Midbrain (tissue), 1 donor: Measurements from ENCODE around the gene PTCH2.
A peak's percentile ranks its signal among the peaks of the same experiment; 100 is the strongest.
"Not testable (repeated sequence)": the region's sequence is repeated elsewhere in the genome, so short reads cannot be mapped to it uniquely, and the experiment has no call there.

Source experiments
- DNase-seq: peaks from one replicate; lab custom pipeline; 2025; lab: John Stamatoyannopoulos, UW

Gene PTCH2

DNA sequence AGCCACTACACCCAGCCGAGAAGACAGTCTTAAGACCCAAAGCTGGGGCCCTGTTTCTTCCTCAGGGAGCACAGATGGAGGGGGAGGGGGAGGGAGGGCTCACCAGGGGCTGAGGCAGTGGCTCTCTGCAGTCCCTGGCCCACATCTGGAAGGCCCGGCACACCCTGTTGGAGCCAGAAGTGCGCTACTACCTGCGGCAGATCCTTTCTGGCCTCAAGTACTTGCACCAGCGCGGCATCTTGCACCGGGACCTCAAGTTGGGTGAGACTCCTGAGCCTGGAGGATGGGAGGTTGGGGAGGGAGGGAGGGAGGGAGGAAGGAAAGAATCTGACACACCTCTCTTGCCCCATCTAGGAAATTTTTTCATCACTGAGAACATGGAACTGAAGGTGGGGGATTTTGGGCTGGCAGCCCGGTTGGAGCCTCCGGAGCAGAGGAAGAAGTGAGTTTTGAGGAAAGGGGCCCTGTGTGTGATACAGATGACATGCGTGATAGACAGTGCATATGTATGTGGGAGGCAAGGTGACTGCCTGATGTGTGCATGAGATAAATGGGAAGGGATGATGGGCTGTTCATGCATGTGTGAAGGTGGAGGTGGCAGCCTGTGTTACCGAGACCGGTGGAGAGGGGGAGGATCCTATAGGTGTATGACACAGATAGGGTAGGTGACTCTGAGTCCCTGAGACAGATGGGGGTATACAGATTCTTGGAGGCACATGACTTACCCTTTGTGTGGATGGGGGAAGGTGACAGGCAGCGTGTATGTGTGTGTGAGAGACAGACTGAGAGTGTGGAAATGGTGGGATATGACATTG is 41.4 kb downstream of the PTCH2 start:
- DNase-seq = no peak

DNA sequence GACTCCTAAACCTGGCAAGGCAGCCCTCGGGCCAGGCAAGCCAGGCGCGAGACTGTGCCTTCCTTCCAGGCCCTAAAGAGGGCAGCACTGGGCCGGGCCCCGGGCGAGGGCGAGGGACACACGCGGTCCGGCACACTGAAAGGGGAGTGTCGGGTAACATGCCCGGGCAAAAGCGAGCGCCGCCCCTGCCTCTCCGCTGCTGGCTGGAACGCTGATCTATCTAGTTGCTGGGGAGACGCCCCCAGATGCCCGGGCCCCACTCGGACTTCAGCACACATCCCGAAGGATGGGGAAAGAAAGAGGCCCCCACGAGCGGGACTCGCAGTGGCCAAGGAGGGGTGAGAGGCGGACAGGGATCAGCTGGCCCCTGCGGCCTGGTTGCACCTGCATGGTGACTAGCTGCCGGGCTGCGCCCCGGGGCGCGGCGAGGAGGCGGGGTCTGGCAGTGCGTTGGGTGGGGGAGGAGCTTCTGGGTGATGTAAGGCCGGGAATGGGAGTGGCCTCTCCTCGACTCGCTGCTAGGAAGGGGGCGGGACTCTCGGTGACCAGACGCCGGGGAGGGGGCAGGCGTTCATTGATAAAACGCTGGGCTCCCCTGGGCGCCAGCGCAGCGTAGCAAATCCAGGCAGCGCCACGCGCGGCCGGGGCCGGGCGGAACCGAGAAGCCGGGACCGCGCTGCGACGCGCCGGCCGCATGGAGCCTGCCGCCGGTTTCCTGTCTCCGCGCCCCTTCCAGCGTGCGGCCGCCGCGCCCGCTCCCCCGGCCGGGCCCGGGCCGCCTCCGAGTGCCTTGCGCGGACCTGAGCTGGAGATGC is 43.1 kb downstream of the PTCH2 start, which contains the start of gene PLK3:
Gene PLK3 (plus strand): TSS at position 608 of the 815 bp plus-strand sequence. CDS start 87 bp downstream, at position 695.
- peak; percentile 98 for DNase-seq

DNA sequence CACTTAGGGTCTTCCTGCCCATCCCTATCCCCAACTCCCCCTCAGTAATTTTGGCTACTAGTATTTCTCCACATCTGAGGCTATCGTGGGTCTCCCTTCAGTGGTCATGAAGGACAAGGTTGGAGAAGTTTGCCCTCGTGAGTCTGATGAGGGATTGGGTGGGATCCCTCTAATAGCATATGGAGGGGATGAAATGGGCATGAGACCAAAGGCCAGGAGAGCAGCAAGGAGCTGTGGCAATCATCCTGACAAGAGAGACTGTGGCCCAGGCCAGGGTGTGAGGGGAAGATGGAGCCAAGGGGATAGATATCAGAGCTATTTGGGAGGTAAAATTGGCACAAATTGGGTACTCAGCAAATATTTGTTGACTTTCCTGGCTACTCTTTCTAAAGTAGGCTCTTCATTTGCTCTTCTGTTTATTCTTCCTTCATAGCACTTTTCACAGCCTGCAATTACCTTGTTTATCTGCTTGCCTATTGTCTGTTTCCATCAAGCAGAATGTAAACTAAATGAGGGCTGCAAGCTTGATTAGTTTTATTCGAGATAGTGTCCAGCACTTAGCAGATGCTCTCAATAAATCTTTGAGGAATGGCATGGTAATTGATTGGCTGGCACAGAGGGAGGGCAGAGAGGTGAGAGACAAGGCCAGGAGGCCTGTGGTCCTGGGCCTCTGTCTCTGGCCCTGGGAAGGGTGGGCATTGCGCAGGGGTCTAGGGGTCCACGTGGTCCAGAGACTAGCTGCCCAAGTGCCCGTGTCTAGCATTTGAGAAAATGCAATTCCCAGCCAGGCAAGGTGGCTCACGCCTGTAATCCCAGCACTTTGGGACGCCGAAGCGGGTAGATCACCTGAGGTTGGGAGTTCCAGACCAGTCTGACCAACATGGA is 44.3 kb downstream of the PTCH2 start:
- no peak for DNase-seq

GRCh38 chr1:44797886-44798285 is 45.2 kb downstream of the PTCH2 start:
- not testable (repeated sequence) for DNase-seq

DNA sequence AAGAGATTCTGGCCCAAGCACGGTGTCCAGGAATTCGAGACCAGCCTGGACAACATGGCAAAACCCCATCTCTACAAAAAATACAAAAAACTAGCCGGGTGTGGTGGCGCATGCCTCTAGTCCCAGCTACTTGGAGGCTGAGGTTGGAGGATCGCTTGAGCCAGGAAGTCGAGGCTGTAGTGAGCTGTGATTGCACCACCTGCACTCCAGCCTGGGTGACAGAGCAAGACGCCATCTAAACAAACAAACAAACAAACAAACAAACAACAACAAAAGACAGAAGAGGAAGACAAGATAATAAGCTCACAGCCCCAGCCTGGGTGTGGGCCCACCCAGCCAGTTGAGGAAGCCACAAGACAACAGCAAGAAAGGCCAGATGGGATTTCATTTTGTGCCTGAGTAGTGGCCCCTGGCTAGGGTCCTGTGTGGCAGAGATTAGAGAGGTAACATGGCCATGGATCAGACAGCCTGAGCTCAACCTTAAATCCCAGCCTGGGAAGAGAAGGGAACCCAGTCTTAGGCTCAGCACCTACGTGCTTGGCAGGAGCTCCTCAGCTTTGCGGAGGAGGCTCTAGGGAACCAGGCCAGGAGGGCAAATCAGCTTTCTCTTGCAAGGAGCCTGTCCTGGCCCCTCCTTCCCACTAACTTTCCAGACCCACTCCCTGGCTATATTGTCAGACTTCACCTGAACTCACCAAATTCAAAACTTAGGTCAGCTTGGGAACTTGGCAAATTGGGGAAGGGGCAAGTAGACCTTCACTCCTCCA is 50.1 kb downstream of the PTCH2 start:
- no peak for DNase-seq

- DNase-seq = no peak
Measured at GRCh38 chr1:44790968-44791801, 51.9 kb downstream of the PTCH2 start.

DNA sequence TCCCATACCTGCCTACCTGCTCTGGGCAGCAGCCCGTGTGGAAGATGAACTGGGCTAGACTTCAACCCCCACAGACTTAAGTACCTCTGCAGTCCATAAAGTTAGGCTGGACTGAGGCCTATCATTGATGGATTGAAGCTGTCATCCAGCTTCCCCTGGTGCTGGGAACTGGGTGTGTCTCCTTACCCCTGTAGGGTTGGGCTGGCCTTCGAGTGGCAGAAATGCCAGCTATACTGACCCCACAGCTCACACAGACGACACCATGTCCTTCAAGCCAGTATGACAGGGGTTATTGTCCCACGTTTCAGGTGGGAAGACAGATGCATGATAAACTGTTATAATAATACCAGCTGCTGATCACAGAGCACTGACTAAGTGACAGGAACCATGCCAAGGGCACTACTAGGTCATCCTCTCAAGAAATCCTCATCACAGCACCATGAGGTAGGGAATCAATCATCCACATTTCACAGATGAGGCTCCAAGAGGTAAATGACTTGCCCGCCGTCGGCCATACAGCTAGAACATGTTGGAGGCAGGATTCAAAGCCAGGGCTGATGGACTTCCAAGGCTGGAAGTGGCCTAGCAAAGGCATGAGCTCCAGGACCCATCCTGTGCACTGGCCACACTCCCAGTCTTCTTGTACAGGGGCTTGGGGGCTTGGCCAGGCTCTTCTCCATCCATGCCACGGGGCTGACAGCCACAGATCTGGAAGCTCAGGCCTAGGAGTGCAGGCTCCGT is 54.8 kb downstream of the PTCH2 start, which contains the start of gene BEST4:
Gene BEST4 (minus strand): TSS at position 51 of the 741 bp plus-strand sequence. CDS start 465 bp downstream, outside the sequence.
- no peak for DNase-seq

DNA sequence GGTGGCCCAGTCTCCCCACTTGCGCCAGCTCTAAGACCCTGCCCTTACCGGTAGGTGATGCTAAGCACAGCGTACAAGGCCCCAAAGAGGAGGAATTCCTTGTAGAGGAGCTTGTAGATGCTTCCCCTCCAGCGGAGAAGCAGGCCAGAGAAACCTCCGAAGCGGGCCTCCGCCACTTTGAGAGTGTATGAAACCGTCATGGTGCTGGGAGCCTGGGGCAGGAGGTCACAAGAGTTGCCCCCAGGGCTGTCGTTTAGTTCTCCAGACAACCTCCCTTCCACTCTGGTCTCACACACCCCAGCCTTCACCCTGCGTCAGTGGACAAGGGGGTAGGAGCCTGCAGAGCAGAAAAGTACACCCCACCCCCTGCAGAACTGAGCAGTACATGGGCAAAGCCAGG is 55.5 kb downstream of the PTCH2 start:
- DNase-seq = no peak

DNA sequence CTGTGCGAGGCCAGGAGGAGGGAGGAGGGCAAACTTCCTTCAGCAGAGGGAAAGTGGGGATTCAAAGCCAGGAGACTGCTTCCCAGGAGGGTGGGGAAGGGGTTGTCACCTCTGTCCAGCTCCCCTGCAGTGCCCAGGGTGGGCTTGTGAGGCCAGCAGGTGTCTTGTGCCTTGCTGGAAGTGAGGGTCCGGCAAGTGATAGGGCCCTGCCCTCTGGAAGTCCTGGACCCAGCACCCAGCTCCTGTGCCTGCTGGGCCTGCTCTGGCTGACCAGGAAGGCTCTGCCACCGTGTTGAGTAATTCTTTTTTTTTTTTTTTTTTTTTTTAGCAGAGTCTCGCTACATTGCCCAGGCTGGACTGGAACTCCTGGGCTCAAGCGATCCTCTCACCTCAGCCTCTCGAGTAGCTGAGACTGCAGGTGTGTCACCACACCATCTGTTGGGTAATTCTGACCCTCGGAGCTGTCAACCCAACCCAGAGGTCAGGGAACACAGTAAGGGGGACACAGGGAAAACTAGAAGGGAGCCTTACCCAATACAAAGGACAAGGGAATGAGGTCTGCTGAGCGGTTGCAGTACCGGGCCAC is 56.1 kb downstream of the PTCH2 start:
- DNase-seq = no peak

DNA sequence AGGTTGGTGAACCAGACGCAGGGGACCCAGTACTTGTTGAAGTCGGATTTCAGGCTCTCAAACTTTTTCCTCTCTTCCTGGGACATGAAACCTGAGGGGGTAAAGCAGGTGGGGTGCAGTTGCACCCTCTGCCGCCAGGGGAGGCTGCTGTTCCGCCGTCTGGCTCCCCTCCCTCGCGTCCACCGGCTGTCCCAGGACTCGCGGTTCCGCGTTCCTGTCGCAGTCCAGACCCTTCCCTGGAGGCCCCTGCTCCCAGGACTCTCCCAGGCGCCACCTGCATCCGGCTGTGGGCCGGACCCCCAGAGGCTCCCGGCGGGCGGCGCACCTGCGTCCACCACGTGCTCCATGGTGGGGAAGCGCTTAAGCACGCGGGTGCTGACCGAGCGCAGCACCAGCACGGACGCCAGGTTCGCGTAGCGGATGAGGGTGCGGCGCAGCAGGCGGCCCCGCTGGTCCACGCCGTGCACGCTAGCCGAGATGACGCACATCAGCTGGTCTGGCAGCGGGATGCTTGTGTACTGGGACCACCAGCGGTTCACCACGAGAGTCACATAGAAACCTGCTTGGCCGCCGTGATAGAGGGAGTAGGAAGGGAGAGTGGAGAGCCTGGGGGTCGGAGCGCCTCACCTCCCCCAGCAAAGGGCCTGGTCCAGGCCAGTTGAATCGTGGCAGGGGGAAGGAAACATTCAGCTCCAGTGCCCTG is 56.8 kb downstream of the PTCH2 start:
- peak; percentile 24 for DNase-seq

DNA sequence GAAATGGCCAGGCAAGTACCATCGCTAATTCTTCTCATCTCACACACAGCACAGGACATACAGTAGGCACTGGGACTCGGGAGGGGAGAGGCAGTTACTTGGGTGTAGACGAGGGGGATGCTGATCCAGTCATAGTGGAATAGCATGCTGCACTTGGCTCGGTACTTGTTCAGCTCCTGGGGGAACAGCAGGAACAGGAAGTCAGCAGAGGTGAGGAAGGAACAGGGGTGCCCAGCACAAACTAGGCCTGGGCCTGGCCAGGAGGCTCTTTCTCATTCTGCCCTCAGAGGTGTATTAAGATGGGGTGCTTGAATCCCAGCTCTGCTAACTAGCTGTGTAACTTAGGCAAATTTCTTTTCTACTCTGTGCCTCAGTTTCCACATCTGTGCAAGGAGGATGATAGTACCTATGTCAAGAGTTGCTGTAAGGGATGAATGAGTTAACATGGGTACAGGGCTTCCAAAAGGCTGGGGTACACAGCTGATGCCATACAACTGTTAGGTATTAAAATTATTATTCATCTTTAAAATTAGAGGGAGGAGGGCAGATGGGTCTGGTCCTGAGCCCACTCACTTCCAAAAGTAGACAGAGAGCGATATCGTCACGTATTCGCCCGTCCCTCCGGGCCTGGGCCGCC is 57.4 kb downstream of the PTCH2 start:
- DNase-seq = no peak

DNA sequence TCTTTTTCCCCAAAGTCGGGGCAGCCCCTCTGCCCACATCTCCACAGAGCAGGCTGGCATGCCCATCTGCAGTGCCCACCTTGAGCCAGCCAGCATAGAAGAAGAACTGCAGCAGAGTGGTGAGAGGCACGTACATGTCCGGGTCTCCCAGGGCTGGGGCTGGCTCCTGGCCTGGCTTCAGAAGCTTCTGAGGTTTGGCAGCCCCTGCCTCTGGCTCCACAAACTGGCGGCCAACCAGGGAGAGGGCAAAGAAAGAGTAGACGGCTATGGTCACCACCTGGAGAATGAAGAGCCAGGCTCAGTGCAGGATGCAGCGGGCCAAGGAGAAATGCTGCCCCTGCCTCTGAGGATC is 58.0 kb downstream of the PTCH2 start:
- DNase-seq = no peak

DNA sequence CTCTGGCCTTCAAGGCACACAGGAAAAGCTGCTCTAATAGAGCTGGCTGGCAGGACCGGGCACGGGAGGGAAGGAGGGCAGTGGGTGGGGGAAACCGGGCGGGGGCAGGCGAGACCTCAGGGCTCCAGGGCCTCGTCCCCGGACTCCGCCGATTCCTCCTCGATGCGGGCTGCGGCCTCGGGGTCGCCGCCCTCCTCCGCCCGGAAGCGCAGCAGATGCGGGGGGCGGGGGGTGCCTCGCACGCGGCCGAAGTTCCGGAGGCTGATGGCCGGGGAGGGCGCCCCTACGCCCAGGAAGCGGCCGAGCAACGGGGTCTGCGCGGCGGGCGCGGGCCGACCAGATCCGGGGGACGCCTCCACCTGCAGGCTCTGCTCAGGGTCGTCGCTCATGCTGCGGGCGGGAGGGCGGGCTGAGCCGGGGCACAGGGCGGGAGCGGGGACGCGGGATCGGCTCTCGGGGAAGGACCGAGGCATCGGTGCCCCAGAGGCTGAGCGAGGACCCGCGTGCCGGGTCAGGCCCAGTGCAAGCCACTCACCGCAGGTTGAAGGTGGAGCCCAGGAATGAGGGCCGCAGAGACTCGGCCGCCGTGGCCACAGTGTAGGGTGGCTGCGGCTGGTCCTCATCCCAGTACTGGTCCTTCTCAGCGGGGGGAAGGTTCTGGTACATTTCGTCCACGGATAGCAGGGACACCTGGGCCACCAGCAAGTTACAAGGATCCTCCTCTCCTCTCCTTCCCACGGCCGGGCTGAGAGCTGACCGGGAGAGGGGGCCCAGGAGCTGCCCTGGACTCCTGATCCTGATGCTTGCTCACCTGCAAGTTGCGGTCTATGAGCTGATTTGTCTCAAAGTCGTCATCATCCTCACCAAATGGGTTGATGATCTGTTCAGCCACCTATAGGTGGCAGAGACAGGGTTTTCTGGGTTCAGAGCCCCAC is 58.7 kb downstream of the PTCH2 start:
- no peak for DNase-seq

- peak; percentile 12 for DNase-seq
Measured at GRCh38 chr1:44783697-44784093, 59.4 kb downstream of the PTCH2 start.

DNA sequence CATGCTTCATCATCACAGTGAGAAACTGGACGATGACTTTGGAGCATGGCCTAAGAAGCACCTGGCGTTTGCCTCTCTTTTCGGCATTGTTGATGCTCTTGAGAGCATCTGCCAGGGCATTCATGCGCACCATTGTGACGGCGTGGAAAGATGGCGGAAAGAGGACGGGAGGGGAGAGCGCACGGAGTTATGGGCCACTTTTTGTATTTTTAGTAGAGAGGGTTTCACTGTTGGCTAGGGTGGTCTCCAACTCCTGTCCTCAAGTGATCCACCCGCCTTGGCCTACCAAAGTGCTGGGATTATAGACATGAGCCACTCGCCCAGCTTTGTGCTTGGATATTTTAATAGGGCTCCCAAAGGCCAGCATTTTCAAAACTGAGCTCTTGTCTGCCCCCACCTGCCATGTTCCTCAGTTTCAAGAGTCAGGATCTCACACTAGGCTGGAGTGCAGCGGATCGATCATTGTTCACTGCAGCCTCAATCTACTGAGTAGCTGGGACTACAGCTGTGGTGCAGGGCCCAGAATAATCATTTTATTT is 62.4 kb downstream of the PTCH2 start:
- DNase-seq = no peak

- no peak for DNase-seq
Measured at GRCh38 chr1:44778705-44779576, 64.1 kb downstream of the PTCH2 start.
